ENCODE results near the gene DYDC2. TPM values are rescaled to one million over a fixed set of nuclear protein-coding genes. Genes with fewer than 3 reads are reported as not detected.

Gene DYDC2
- total RNA-seq, 1 experiment from 2014 or later, result 2.8 TPM

GRCh38 chr10:80411267-80411668, 54.7 kb downstream of the DYDC2 start:
- peaks cover 8% of the 10 kb centered on the region for H3K23me2 ChIP-seq (ENCODE audit: insufficient read length, low read depth, low read length, poor library complexity, severe bottlenecking)
- Mint-ChIP-seq H3K36me3 (ENCODE audit: insufficient read depth in 1 of 3, low read depth in 3 of 3) (peaks cover 2 to 15% (median 3%) of the 10 kb centered on the region in 3 experiments; a peak in 5 of 7 replicates), H3K27me3 (ENCODE audit: low read depth) (peaks cover 36% of the 10 kb centered on the region), H3K4me3 (no peak overlapping the region), H3K27ac (no peak overlapping the region), H3K4me1 (peaks cover 48 to 59% of the 10 kb centered on the region in 2 experiments), H3K9me3 (no peaks in the 10 kb centered on the region)
- no peak overlapping the region for H2BK15ac ChIP-seq (ENCODE audit: low read depth, low read length)
- H2AK5ac ChIP-seq (ENCODE audit: insufficient read length, low read length), result no peak overlapping the region
- no peak overlapping the region for H3K14ac ChIP-seq (ENCODE audit: insufficient read depth, low read length)
- no peak overlapping the region for H3T11ph ChIP-seq (ENCODE audit: low read length)
- no peak overlapping the region for H3K18ac ChIP-seq (ENCODE audit: insufficient read length, low read depth, low read length)
- H2BK12ac ChIP-seq (ENCODE audit: insufficient read length, low read depth, low read length), result no peak overlapping the region
- DNase-seq, result no peak
- peaks cover 4% of the 10 kb centered on the region; the same call in 1 of the 2 replicates for H3K27me3 ChIP-seq (ENCODE audit: insufficient read depth, low read length)
- no peak overlapping the region for H2AFZ ChIP-seq (ENCODE audit: low read length)
- no peaks in the 10 kb centered on the region for H3K9me3 ChIP-seq (ENCODE audit: control insufficient read depth, low read depth, low read length)
- TF ChIP-seq, protein P1, sequence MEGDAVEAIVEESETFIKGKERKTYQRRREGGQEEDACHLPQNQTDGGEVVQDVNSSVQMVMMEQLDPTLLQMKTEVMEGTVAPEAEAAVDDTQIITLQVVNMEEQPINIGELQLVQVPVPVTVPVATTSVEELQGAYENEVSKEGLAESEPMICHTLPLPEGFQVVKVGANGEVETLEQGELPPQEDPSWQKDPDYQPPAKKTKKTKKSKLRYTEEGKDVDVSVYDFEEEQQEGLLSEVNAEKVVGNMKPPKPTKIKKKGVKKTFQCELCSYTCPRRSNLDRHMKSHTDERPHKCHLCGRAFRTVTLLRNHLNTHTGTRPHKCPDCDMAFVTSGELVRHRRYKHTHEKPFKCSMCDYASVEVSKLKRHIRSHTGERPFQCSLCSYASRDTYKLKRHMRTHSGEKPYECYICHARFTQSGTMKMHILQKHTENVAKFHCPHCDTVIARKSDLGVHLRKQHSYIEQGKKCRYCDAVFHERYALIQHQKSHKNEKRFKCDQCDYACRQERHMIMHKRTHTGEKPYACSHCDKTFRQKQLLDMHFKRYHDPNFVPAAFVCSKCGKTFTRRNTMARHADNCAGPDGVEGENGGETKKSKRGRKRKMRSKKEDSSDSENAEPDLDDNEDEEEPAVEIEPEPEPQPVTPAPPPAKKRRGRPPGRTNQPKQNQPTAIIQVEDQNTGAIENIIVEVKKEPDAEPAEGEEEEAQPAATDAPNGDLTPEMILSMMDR (conservative IDR thresholded peaks at IDR 0.05), result no peak
- no peak overlapping the region for H3K9ac ChIP-seq (ENCODE audit: extremely low read depth, insufficient read length, low read length)
- no peak overlapping the region for H3K4me2 ChIP-seq (ENCODE audit: insufficient read depth, insufficient read length, low read length)
- peaks cover 4% of the 10 kb centered on the region; the same call in 1 of the 2 replicates for H3K79me2 ChIP-seq (ENCODE audit: insufficient read depth, low read length)
- no peak overlapping the region for H2BK5ac ChIP-seq (ENCODE audit: insufficient read length, low read length)
- H4K91ac ChIP-seq (ENCODE audit: insufficient read length, low read depth, low read length), result no peak overlapping the region
- no peak overlapping the region for H4K8ac ChIP-seq (replicated peaks; ENCODE audit: insufficient read length, low read depth, low read length)
- H4K20me1 ChIP-seq (ENCODE audit: control insufficient read depth, insufficient read depth, insufficient read length), result no peaks in the 10 kb centered on the region
- H2BK120ac ChIP-seq (ENCODE audit: low read depth, low read length, poor library complexity, severe bottlenecking), result no peak overlapping the region
- no peaks in the 10 kb centered on the region for H3K79me1 ChIP-seq (ENCODE audit: insufficient read depth, low read depth, low read length, poor library complexity, severe bottlenecking)
- no CpG with 5 or more reads among the region's 2 CpGs for whole genome bisulfite sequencing (ENCODE audit: extremely low coverage, insufficient read length, low lambda C conversion rate)
- no peak overlapping the region for H4K5ac ChIP-seq (ENCODE audit: insufficient read length, low read depth, low read length)
- H3K23ac ChIP-seq (ENCODE audit: insufficient read length, low read depth, low read length), result no peak overlapping the region
- H3K4me1 ChIP-seq (ENCODE audit: insufficient read depth, low read length), result no peaks in the 10 kb centered on the region
- H3K4ac ChIP-seq (ENCODE audit: low read depth, low read length), result no peak overlapping the region
- H3K56ac ChIP-seq (ENCODE audit: insufficient read length, low read depth, low read length), result no peak overlapping the region
- no peak overlapping the region for H3K27ac ChIP-seq (ENCODE audit: insufficient read length, low read depth, low read length)
- no peak overlapping the region for H2BK20ac ChIP-seq (ENCODE audit: low read depth, low read length, poor library complexity, severe bottlenecking)
